Osteocyte (in vitro differentiated cells): Measurements from ENCODE around the gene C2CD2. TPM values are rescaled to one million over a fixed set of nuclear protein-coding genes. Genes with fewer than 3 reads are reported as not detected.

ENCODE experiments used
- DNase-seq: peaks from one replicate; pipeline ENCODE4 v3.0.0; 2021; ENCODE audit warnings: mixed read lengths; ENCODE audit not compliant: unreplicated experiment; ENCODE audit errors: extremely low spot score
- H3K27ac Mint-ChIP-seq: one replicate; pipeline ENCODE4 v1.8.0; 2021; ENCODE audit warnings: mild to moderate bottlenecking, mixed read lengths; ENCODE audit not compliant: unreplicated experiment
- H3K27me3 Mint-ChIP-seq: one replicate; pipeline ENCODE4 v1.8.0; 2021; ENCODE audit warnings: mixed read lengths; ENCODE audit not compliant: unreplicated experiment
- H3K36me3 Mint-ChIP-seq: one replicate; pipeline ENCODE4 v1.8.0; 2021; ENCODE audit warnings: mixed read lengths; ENCODE audit not compliant: unreplicated experiment
- H3K4me1 Mint-ChIP-seq: one replicate; pipeline ENCODE4 v1.8.0; 2021; ENCODE audit warnings: mixed read lengths; ENCODE audit not compliant: unreplicated experiment
- H3K4me3 Mint-ChIP-seq: one replicate; pipeline ENCODE4 v1.8.0; 2021; ENCODE audit warnings: mild to moderate bottlenecking, moderate library complexity, mixed read lengths; ENCODE audit not compliant: unreplicated experiment
- H3K9me3 Mint-ChIP-seq: one replicate; pipeline ENCODE4 v1.8.0; 2021; ENCODE audit warnings: mixed read lengths; ENCODE audit not compliant: unreplicated experiment
- CTCF ChIP-seq: fragments of 200-600 bp; sonication (generic); IDR thresholded peaks from 2 replicates; pipeline ENCODE4 v1.5.0; 2021; ENCODE audit warnings: antibody characterized with exemption, mild to moderate bottlenecking, moderate library complexity
- total RNA-seq: library from RNA; stranded (reverse); gene quantifications from 2 replicates; pipeline ENCODE4 v1.2.1, GENCODE V29; 2021

C2CD2 gene
- total RNA-seq, 1 donor from 2014 or later, result 19.4 TPM

- TF ChIP-seq CTCF, result no peak
- Mint-ChIP-seq H3K4me1 (no peaks in the 10 kb centered on the region), H3K27me3 (no peaks in the 10 kb centered on the region), H3K9me3 (peaks cover 4% of the 10 kb centered on the region), H3K4me3 (no peak overlapping the region), H3K36me3 (peaks cover 14% of the 10 kb centered on the region), H3K27ac (no peak overlapping the region)
- no peak for DNase-seq
These were observed 107.8 kb downstream of the C2CD2 start for GRCh38 chr21:41846033-41846317.

DNA sequence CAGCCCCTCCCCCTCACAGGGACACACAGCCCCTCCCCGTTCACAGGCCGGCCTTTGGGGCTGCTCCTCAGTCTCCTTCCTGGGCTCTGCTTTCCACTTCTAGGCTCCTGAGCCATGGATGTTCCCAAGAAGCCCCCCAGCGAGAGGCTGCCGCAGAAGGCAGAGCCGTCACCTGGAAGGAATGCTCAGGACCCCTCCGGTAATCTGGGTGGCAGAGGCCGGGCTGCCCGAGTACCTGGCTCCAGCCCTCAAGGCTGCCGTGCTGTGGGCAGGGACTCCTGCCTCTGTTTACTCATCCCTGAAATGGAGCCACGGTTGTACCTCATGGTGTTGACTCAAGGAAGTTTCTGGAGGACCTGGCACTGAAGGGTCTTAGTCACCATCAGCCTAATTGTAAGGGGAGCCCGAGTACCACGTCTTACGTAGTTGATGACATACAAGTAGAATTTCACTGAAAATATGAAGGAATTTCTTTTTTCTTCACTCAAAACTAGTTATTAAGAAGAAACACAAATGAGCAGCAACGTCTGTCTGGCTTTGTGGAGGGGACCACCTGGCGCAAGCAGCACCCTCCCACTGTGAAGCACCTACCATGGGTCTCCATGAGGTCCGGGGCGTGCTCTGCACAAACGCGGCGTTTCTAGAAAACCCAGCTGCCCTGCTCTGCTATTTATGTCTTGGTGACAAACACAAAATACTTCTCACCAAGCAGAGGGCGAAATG is 108.3 kb downstream of the C2CD2 start:
- H3K4me1 Mint-ChIP-seq, result no peaks in the 10 kb centered on the region
- H3K27ac Mint-ChIP-seq, result no peak overlapping the region
- DNase-seq, result no peak
- H3K27me3 Mint-ChIP-seq, result no peaks in the 10 kb centered on the region
- no peak for TF ChIP-seq CTCF
- peaks cover 9% of the 10 kb centered on the region for H3K9me3 Mint-ChIP-seq
- H3K36me3 Mint-ChIP-seq, result peaks cover 17% of the 10 kb centered on the region
- no peak overlapping the region for H3K4me3 Mint-ChIP-seq

- Mint-ChIP-seq H3K4me1 (no peaks in the 10 kb centered on the region), H3K27me3 (no peaks in the 10 kb centered on the region), H3K9me3 (peaks cover 11% of the 10 kb centered on the region), H3K4me3 (no peak overlapping the region), H3K36me3 (peaks cover 26% of the 10 kb centered on the region), H3K27ac (no peak overlapping the region)
- no peak for TF ChIP-seq CTCF
- DNase-seq, result no peak
These were observed 110.2 kb downstream of the C2CD2 start for GRCh38 chr21:41843584-41843983.

GRCh38 chr21:41840880-41841279 is 112.9 kb downstream of the C2CD2 start:
- Mint-ChIP-seq H3K36me3 (peaks cover 40% of the 10 kb centered on the region), H3K9me3 (peaks cover 11% of the 10 kb centered on the region), H3K27me3 (no peaks in the 10 kb centered on the region), H3K4me1 (no peaks in the 10 kb centered on the region), H3K4me3 (no peak overlapping the region), H3K27ac (no peak overlapping the region)
- no peak for TF ChIP-seq CTCF
- no peak for DNase-seq

DNA sequence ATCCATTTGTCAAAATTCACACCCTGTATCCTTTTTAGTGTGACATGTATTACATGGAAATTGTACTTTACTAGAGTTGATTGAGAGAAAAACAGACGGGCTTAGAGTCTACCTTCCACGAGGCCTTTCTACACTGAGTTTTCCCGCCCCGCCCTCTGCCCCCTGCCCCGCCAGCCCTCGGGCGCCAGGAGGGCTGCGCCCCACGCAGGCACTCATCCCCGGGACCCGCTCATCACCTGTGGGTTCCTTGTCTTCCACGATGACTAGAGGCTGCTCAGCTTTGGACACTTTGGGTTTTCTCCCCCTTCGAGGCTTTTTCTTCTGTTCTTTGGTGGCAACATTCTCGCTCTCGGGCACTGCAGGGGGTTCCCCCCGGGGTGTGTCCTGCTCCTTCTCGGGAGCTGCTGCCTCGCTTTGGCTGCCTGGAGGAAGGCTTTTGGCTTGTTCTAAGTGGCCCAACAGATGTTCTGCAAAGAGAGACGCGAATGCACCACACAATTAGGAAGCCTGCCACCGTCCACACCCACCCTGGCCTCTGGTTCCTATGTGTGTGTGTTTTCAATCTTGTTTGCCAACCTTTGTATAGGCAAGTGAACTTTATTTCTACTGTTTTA is 114.3 kb downstream of the C2CD2 start:
- no peak for TF ChIP-seq CTCF
- peaks cover 11% of the 10 kb centered on the region for H3K9me3 Mint-ChIP-seq
- DNase-seq, result no peak
- H3K27ac Mint-ChIP-seq, result no peak overlapping the region
- H3K36me3 Mint-ChIP-seq, result peaks cover 45% of the 10 kb centered on the region
- no peaks in the 10 kb centered on the region for H3K4me1 Mint-ChIP-seq
- H3K27me3 Mint-ChIP-seq, result no peaks in the 10 kb centered on the region
- H3K4me3 Mint-ChIP-seq, result no peak overlapping the region
